ENCODE data around the gene OPHN1.

DNA sequence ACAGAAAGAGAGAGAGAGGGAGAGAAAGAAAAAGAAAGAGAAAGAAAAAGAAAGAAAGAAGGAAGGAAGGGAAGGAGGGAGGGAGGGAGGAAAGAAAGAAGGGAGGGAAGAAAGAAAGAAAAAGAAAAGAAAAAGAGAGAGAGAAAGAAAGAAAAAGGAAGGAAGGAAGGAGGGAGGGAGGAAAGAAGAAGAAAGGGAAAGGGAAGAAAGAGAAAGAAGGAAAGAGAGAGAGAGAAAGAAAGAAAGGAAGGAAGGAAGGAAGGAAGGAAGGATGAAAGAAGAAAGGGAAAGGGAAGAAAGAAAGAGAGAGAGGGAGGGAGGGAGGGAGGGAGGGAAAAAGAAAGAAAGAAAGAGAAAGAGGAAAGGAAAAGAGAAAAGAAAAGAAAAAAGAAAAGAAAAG lies 10.8 kb downstream of the OPHN1 start:
- TF ChIP-seq, protein P1, sequence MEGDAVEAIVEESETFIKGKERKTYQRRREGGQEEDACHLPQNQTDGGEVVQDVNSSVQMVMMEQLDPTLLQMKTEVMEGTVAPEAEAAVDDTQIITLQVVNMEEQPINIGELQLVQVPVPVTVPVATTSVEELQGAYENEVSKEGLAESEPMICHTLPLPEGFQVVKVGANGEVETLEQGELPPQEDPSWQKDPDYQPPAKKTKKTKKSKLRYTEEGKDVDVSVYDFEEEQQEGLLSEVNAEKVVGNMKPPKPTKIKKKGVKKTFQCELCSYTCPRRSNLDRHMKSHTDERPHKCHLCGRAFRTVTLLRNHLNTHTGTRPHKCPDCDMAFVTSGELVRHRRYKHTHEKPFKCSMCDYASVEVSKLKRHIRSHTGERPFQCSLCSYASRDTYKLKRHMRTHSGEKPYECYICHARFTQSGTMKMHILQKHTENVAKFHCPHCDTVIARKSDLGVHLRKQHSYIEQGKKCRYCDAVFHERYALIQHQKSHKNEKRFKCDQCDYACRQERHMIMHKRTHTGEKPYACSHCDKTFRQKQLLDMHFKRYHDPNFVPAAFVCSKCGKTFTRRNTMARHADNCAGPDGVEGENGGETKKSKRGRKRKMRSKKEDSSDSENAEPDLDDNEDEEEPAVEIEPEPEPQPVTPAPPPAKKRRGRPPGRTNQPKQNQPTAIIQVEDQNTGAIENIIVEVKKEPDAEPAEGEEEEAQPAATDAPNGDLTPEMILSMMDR (IDR thresholded peaks at IDR 0.05), result no peak
- no peak for TF ChIP-seq POLR2A (IDR thresholded peaks at IDR 0.05)
